ENCODE data around the gene RIPOR3.

Gene RIPOR3, protein sequence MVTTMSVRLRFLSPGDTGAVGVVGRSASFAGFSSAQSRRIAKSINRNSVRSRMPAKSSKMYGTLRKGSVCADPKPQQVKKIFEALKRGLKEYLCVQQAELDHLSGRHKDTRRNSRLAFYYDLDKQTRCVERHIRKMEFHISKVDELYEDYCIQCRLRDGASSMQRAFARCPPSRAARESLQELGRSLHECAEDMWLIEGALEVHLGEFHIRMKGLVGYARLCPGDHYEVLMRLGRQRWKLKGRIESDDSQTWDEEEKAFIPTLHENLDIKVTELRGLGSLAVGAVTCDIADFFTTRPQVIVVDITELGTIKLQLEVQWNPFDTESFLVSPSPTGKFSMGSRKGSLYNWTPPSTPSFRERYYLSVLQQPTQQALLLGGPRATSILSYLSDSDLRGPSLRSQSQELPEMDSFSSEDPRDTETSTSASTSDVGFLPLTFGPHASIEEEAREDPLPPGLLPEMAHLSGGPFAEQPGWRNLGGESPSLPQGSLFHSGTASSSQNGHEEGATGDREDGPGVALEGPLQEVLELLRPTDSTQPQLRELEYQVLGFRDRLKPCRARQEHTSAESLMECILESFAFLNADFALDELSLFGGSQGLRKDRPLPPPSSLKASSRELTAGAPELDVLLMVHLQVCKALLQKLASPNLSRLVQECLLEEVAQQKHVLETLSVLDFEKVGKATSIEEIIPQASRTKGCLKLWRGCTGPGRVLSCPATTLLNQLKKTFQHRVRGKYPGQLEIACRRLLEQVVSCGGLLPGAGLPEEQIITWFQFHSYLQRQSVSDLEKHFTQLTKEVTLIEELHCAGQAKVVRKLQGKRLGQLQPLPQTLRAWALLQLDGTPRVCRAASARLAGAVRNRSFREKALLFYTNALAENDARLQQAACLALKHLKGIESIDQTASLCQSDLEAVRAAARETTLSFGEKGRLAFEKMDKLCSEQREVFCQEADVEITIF

GRCh38 chr20:50690650-50691572 lies at the start of gene RIPOR3:
RIPOR3 (minus strand) TSS chr20:50691542; CDS start chr20:50691128, 414 bp downstream.
- peak; percentile 26 for DNase-seq

GRCh38 chr20:50737352-50737751 lies 46.0 kb upstream of the RIPOR3 start:
- DNase-seq, result no peak

DNA sequence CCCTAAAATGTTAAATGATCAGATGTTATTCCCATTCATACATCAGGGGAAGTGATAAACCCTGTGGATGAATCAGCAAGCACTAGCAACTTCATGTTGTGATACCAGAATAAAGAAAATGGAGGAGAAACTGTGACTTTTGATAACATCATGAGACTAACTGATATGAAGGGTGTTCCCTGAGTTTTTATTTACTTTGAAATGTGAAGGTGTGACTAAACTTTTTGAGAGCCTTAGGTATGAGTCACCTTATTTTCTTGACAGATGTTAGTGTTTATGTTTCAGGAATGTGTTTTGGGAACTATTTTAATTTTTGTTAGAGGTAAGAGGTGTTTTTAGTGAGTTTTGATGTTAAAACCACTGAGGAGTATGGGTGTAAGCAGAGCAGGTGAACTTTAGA lies 44.5 kb upstream of the RIPOR3 start:
- DNase-seq, result no peak

DNA sequence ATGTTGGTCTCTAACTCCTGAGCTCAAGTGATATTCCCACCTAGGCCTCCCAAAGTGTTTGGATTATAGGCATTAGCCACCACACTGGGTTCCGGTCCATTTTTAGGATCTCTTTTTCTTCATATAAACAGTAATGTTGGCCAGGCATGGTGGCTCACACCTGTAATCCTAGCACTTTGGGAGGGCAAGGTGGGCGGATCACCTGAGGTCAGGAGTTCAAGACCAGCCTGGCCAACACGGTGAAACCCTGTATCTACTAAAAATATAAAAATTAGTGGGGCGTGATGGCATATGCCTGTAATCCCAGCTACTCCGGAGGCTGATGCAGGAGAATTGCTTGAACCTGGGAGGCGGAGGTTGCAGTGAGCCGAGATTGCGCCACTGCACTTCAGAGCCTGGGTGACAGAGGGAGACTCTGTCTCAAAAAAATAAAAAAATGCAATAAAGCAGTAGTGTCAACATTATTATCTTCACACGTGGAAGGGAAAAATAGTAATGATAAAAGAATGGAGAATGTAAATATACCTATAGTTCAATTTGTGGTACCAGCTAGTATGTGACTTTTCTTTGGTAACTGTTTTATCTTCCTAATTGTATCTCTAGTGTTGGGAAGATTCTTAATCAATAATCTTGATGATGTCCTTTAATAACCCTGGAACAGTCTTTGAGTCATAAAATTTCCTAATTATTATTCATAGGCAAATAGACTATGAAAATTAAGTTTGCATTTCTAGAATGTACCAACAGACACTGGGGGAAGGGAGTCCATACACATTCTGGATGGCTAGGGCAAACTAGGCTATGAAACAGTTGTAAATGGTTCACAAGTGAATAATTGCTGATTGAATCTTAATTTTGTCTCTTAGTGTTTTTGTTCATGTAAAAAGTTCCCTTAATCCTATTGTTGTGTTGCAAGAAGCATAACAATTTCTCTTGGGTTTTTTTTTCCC lies 43.7 kb upstream of the RIPOR3 start:
- no peak for DNase-seq

DNA sequence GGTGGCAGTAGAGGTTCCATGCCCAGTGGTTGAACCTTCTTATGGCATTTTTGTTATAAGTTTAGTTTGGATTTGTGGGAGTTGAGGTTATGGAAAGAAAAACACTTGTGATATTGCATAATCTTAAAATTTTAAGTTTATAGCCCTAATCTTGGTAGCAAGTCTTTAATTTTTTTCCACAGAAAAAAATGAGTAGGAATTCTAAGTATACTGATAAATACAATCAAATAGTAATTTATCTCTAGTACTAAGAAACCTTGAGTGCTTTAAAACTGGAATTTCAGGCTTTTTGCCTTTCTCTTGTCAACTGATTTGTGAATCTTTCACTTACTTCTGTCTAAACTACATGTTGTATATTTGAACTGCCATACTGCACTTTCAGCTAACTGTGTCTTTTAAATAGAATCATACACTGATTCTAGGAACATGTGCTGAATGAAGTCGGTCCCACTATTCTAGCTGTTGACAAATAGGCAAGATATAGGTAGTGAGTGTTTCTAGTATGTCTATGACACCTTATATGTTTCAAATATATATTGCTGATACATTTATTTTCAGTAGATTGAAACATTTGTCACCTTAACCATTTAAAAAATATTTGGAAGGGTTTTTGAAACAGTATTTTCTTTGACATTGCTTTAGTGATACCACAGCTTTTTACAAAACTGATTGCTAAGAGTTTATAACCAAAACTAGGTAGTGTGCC lies 42.5 kb upstream of the RIPOR3 start:
- no peak for DNase-seq

- DNase-seq, result no peak
Measured at GRCh38 chr20:50731930-50732690, 40.8 kb upstream of the RIPOR3 start.

GRCh38 chr20:50731055-50731929 lies 40.0 kb upstream of the RIPOR3 start, which contains the start of gene PARD6B:
PARD6B (plus strand) TSS chr20:50731580; CDS start chr20:50731787, 207 bp downstream.
- peak; percentile 99 for DNase-seq

DNA sequence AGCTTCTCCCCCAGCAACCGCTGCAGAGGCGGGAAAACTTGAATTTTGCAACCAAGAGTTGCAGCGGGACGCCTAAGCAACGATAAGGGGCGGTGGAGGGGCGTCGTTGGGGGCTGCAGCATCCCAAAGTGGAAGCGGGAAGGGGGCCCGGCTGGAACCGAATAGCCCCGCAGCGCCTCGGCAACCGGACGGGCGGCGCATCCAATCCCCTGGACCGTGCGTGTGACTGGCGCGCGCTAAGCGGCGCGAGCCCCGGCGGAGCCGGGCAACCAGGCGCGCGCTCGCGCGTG lies 39.4 kb upstream of the RIPOR3 start:
- no peak for DNase-seq

DNA sequence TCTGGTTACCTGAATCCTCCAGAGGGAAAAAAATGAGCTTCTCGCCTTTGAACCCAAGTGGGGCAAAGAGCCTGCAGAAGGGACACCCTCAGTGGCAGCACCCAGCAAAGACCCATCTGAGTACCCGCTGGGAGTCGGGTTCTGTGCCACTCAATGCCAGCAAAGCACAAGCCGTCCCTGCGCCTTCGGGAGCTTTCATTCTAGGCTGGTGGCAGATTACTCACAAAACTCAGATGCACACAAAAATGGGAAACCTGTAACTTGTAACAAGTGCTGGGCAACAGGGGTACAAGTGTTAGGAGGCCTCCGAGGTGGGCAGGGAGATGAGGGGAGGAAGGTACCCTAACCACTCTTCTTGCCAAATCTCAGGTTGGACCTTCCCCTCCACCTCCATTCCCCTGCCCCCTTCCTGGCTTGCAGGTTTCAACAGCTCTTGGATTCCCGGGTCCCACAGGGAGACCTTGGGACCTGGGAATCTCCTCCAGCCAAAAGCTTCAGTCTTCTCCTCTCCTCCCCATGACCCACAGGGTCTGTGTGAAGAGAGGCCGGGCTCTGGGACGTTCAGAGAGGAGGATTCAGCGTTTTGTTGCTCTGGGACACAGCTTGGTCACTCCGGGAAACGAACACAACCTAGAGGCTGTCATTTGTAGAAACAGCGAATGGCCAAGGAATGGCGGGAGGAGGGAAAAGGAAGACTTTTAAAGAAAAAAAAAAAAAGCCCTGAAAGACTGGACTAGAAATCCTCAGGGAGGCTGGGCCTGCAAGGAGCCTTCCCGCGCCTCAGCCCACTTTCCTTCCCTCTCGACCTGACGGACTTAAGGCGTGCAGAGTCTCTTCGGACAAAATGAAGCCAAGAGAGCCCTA lies 38.8 kb upstream of the RIPOR3 start:
- DNase-seq, result peak; percentile 22

DNA sequence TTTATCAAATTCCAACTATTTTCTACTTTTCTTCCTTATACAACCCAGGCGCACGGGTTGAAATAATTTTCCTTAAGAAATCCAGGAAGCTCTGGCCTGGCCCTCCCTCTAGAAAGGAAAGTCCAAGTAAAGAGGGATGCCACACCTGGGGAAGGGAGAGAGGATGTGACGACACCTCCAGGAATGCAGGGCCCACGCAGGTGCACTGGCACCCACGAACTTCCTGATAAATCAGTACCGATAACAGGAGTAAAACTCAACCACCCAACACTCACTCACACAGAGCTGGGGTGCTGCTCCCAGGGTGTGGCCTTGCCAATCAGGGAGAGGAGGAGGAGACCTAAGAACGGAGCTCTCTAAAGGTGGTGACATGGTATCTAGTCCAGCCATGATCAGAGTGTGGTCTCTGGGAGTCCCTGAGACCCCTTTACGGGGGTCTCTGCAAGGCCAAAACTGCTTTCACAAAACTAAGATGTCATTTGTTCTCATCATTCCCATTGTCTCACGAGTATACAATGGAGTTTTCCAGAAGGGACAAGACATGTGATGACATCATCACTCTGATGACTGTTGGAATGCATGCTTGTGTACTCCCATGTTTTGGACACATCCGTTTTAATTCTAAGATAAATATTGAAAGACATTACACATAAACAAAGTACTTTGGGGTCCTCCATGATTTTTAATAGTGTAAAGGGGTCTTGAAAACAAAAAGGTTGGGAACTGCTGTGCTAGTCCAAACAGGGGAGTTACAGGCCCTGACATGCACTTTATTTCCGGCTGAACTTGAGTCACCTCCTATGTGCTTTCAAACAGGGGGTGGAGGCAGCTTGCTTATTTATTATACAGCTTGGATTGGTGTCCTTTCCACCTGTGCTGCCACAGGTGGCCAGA lies 37.9 kb upstream of the RIPOR3 start:
- DNase-seq, result peak; percentile 23

DNA sequence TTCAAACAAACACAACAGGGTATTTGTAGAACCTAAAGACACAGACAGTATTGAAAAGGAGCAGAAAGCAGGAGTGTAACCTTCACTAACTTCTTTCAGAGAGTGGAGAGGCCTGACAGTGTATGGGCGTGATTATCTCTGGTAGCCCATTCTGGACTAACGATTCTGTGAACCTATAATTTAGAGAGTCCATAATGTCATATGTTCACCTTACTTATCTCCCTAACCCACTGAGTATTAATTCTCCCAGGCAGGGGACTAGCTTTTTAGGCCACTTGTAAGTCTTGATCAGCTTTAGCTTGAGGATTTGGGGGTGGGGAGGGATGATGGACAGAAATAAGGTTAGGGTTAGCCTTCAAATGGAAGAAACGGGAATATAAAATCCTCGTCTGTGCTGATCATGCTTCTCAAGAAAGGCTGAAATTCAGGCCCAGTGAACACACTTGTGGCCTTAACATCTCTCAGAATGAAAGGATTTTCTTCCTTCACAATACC lies 37.2 kb upstream of the RIPOR3 start:
- DNase-seq, result no peak

DNA sequence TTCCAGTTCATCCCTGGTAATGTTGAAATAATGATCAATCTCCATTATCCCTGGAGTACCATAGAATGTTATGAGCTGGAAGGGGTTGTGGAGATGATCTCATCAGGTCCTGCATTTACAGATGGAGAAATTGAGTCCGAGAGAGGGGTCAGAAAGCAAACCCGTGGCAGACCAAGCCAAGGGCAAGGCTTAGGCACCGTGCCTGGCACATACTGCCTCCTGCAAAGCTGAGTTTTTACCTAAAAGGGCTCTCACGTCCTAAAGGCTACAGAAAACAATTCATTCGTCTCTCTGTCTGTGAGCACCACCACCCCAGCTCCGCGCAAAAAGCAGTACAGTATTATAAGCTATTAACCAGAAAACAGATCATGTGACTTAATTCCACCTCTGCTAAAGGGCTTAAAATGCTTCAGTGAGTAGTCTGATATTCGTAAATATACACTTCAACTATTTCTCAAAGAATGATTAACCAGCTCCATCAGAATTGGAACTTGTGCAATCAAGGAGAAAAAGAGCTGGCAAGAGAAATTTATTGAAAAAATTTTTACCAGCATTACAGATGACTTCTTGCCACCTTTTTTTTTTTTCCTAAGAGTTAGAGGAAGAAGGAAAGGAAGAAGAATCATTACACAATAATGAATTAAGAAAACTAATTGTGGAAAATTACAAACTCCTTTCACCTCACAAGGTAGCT lies 36.6 kb upstream of the RIPOR3 start:
- no peak for DNase-seq

GRCh38 chr20:50726955-50727791 lies 35.8 kb upstream of the RIPOR3 start:
- DNase-seq, result no peak

DNA sequence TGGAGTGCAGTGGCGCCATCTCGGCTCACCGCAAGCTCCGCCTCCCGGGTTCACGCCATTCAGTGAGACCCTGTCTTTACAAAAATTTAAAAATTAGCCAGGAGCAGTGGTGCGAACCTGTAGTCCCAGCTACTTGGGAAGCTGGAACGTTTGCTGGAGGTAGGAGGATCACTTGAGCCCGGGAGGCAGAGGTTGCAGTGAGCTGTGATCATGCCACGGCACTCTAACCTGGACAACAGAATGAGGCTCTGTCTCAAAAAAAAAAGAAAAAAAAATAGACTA lies 34.3 kb upstream of the RIPOR3 start:
- DNase-seq, result no peak

Data from stimulated activated CD8-positive, alpha-beta memory T cell treated with anti-CD3 and anti-CD28 coated beads, Interleukin-4, amount 100 ng/mL, for 48 hours (primary cell).